T47D (cell line): Measurements from ENCODE around the gene NUP210L.
"Not testable (repeated sequence)": the region's sequence is repeated elsewhere in the genome, so short reads cannot be mapped to it uniquely, and the experiment has no call there.

Source experiments
- DNase-seq, 2 experiments: peaks; one replicate each; pipeline versions ENCODE4 v3.0.0 to v3.0.0-alpha.2; 2011 to 2012; ENCODE audit warnings: low read depth in 1 of 2, low spot score in 1 of 2
- JUND ChIP-seq: IDR thresholded peaks from 2 replicates; pipeline ENCODE4 v1.6.1; 2012; ENCODE audit warnings: low read depth
- in situ Hi-C: cut with HindIII; loops from 2 replicates; pipeline ENCODE4 v1.10.0; 2016; ENCODE audit warnings: low sequenced_read_pairs, low pct_unique_long_range_greater_than_20kb

The NUP210L gene

GRCh38 chr1:153991806-153992205, 163.1 kb downstream of the NUP210L start:
- TF ChIP-seq JUND: no peak
- in situ Hi-C loops: no loop called here
- DNase-seq: no peak

GRCh38 chr1:153991151-153991630, 163.7 kb downstream of the NUP210L start:
- in situ Hi-C loops: no loop called here
- no peak for DNase-seq
- TF ChIP-seq JUND: no peak

- DNase-seq: peak; percentile 93 to 100
- TF ChIP-seq JUND: no peak
- in situ Hi-C loops: no loop called here
These were observed 164.3 kb downstream of the NUP210L start, which contains the start of gene RPS27 for GRCh38 chr1:153990468-153991150. Gene RPS27 (plus strand): TSS chr1:153990762. CDS start chr1:153990797, 35 bp downstream.

GRCh38 chr1:153987621-153988020, 167.3 kb downstream of the NUP210L start:
- DNase-seq: no peak
- no peak for TF ChIP-seq JUND
- in situ Hi-C loops: no loop called here

GRCh38 chr1:153985941-153986761, 168.7 kb downstream of the NUP210L start, which contains the start of gene RAB13:
Gene RAB13 (minus strand): TSS chr1:153986339. CDS start chr1:153986236, 103 bp downstream.
- peak; percentile 84 to 93 for DNase-seq
- in situ Hi-C loops: no loop called here
- no peak for TF ChIP-seq JUND

GRCh38 chr1:153985341-153985912, 169.4 kb downstream of the NUP210L start:
- no peak for TF ChIP-seq JUND
- no peak for DNase-seq
- in situ Hi-C loops: no loop called here

GRCh38 chr1:153984123-153984894, 170.6 kb downstream of the NUP210L start:
- no peak for DNase-seq
- in situ Hi-C loops: no loop called here
- TF ChIP-seq JUND: no peak

GRCh38 chr1:153981735-153982134, 173.1 kb downstream of the NUP210L start:
- in situ Hi-C loops, DNase-seq: not testable (repeated sequence)

GRCh38 chr1:153979091-153979490, 175.8 kb downstream of the NUP210L start:
- in situ Hi-C loops, DNase-seq: not testable (repeated sequence)

GRCh38 chr1:153978274-153978909, 176.5 kb downstream of the NUP210L start:
- no peak for TF ChIP-seq JUND
- no peak for DNase-seq
- in situ Hi-C loops: no loop called here

- peak; percentile 80 to 91 for DNase-seq
- no peak for TF ChIP-seq JUND
- in situ Hi-C loops: no loop called here
These were observed 177.3 kb downstream of the NUP210L start, which contains the start of gene JTB for GRCh38 chr1:153977250-153978240. Gene JTB (minus strand): TSS chr1:153977674. CDS start chr1:153977252, 422 bp downstream.
